GM18867 (cell line): ENCODE data around the gene NFKBIZ.
"Not testable (repeated sequence)": the region's sequence is repeated elsewhere in the genome, so short reads cannot be mapped to it uniquely, and the experiment has no call there.

ENCODE experiments used
- ATAC-seq: cut with Tn5 transposase; IDR thresholded peaks from one replicate; pipeline ENCODE4 v1.9.1; 2021; ENCODE audit warnings: mild to moderate bottlenecking, moderate library complexity; ENCODE audit not compliant: unreplicated experiment

Gene NFKBIZ

DNA sequence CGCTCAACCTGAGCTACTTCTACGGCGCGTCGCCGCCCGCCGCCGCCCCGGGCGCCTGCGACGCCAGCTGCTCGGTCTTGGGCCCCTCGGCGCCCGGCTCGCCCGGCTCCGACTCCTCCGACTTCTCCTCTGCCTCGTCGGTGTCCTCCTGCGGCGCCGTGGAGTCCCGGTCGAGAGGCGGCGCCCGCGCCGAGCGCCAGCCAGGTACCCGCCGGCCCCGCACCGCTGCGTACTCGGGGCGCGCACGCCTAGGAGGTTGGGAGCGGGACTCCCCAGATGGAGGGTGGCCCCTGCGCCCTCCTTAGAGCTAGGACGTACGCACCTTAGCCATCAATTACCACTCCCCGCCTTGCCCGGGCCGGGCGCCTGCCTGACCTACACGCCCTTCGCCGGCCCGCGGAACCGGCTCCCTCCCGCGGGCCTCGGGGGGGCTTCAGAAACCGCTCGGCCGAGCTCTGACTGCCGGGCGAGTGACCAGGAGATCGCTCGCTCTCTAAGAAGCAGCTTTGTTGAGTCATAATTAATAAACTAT is 466 bp downstream of the NFKBIZ start:
- ATAC-seq = peak; percentile 33

DNA sequence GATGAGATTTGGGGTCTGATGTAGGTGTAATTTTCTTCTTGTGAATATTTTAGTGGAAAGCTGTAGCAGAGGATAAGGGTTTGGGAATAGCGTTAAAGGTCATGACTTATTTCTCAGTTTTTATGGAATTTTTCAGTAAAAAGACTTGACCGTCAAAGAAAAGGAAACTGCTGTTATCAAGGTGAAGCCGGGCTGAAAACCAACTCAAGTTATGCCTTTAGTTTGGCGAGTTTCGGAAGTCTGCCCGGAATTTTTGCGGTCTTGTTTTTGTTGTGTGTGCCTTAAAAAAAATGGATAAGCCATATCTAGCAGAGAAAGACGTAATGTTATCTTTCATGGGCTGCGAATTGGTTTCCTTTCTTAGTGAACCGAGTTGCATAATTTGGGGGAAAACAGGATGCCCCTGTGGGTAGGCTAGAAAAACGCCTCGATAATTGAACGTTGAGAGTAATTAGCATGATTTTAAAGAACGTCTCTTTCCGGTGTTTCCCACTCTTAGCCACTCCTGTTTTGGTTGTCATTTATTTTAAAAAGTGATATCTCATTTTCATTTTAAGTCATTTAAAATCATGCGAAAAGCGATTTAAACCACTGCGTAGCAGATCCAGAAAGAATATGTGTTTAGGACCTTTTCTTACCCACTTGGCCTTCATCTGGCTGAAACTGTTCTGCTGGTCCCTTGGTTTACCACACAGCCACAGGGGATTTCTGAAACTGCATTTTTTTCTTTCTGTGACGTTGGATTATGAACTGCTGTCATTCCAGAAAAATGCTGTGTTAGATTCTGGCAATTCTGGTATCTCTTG is 1.1 kb downstream of the NFKBIZ start:
- no peak for ATAC-seq

GRCh38 chr3:101851072-101851770 is 1.9 kb downstream of the NFKBIZ start:
- no peak for ATAC-seq

DNA sequence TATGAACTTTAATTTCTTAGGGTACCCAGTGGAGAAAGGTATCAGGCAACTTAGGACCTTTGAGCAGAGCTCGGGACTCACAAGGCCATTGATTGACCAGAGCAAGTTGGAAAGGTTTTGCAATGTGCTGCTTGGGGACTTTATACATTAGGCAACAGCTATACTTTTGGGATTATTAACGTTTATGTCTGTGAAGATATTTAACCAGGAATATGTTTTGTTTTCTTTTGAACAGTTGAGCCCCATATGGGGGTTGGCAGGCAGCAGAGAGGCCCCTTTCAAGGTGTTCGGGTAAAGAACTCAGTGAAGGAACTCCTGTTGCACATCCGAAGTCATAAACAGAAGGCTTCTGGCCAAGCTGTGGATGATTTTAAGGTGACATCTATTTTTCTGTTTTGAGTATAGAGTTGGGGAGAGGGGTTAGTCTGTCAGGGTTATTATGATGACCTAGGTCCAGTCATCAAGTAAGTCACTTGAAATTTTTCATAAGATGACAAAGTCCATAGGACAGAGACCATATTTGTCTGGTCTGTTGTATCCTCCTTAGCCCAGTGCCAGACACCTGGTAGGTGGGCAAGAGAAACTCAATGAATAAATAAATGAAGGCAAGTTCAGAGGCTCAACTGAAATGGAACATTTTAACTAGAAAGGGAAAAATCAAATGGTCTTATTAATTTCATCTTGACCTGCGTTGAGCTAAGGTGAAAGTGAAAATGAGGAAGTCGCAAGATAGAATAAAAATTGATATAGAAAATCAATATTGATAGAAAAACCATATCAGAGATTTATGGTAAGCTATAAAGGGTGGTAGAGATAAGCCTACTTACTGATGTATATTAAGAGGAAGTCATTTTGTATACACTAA is 2.8 kb downstream of the NFKBIZ start:
- ATAC-seq = no peak

GRCh38 chr3:101852983-101853840 is 3.9 kb downstream of the NFKBIZ start:
- ATAC-seq = no peak

- ATAC-seq = no peak
Measured at GRCh38 chr3:101853982-101854381, 4.7 kb downstream of the NFKBIZ start.

- no peak for ATAC-seq
Measured at GRCh38 chr3:101854608-101855304, 5.4 kb downstream of the NFKBIZ start.

DNA sequence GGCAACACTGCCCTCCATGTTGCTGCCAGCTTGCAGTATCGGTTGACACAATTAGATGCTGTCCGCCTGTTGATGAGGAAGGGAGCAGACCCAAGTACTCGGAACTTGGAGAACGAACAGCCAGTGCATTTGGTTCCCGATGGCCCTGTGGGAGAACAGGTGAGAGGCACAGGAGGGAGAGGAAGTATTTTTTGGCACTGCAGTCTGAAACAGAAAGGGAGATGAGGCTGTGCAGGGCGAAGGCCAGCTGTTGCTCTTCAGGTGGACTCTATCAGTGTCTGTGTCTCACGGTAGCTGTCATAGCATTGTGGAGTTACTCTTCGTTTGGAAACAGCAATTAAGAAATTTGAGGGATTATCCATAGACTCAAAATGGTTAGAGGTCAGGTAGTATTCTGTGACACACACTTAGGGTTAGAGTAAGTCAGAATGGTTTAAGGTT is 8.0 kb downstream of the NFKBIZ start:
- ATAC-seq = no peak

GRCh38 chr3:101858464-101859030 is 9.2 kb downstream of the NFKBIZ start:
- ATAC-seq = no peak

GRCh38 chr3:101859882-101860448 is 10.7 kb downstream of the NFKBIZ start:
- no peak for ATAC-seq

GRCh38 chr3:101861212-101861788 is 12.0 kb downstream of the NFKBIZ start:
- ATAC-seq = peak; percentile 62

DNA sequence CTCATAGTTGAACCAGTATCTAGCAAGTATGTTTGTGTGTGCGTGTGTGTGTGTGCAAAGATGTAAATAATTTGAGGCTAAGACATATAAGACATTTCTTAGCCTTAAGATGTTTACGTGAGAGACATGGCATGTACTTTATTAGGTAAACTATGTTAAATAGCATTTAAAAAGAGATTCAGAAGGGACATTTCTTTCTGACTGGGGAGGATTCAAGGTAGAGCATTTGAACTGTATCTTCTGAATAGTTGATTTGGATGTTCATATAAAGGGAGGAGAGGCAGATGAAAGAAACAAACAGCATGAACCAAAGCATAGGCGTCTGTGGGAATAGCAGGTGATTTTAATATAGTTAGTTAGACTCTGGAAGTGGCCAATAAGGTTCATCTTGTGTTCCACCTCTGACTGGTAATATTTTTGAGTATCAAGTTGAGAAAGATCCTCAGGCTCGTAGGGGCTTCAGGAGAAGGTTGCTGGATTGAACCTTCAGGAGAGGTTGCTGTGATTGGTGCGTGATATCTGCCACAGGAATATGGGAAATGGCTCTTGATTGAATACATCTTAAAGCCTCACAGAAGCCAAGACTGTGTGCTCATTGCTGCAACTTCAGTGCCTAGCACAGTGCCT is 12.6 kb downstream of the NFKBIZ start:
- ATAC-seq = no peak

DNA sequence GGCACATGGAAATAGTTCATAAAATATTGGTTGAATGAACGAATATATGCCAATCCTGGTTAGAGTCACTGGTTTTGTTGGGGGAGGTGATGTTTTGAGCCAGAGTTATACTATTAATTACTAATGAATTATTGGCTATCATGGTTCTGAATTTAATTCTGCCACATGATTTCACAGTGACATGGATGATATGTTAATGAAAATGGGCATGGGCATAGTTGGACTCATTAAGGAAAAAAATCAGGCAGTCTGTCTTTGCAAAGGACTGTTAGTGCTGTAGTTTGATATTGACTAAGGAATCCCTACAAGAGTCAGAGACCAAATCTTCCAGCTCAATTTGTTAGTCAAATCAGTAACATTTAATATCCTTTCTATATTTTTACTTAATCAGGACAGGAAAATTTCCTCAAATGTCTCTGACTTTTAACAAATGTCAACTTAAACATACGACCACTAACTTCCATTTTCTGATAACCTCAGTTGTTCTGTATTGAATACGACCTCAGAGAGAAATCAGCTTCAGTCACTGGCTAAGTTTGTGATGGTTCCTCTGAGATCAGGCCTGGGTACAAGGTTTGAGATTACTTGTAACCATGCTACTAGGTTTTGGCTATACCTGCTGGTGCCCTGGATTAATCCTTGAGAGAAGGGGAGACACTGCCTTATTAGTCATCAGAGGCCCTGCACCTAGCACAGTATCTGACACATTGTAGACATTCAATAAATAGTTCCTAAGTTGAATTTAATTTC is 13.3 kb downstream of the NFKBIZ start:
- no peak for ATAC-seq

GRCh38 chr3:101864926-101865325 is 15.6 kb downstream of the NFKBIZ start:
- not testable (repeated sequence) for ATAC-seq

DNA sequence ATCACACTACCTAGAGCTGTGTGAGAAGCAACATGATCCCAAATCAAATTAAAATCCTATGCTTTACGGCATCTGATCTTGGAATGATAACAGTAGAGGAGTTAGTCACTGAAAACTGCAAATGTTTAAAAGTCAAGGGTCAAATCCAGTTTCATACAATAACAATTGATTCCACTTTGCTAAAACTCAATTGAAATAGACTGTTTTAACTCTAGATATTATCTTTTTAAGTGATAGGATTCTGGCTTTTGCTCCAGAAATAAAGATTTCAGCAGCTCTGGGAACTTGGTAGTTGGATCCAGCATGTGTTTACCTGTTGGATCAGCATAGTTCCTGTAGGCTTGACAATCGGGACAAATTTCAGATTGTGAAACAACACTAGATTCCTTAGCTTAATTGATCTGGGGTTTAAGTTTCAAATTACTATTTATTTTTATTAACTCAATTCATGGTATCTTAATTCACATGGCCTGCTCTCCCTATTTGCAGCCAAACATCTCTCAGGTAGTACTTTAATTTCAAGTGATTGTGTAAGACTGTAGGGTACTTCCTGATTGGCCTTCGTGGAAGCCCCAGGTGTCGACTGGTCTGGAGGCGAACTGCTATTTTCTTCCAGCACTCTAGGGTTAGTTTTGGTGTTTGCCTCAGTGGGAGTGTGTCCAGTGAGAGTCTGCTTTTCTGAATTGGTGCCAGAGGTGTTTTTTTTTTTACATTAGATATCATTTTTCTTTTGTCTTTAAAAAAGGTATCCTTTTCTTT is 16.6 kb downstream of the NFKBIZ start:
- ATAC-seq = no peak

DNA sequence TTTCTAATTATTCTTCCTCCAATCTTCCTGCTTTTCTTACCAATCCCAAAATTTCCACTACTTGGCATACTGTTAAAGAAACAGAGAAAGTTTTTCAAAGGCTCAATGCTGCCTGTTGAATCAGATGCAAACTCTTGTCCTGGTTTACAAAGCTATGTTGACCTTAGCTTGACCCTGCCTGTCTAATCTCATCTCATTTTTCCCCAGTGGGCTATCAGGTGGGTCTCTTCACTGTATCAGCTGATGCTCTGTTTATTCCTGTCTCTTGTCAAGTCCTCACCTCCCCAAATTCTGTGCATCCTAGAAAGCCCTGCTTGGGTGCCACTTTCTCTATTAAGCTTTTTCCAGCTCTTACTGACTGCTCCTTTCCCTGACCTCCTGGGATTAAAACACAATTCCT is 18.2 kb downstream of the NFKBIZ start:
- ATAC-seq = no peak

DNA sequence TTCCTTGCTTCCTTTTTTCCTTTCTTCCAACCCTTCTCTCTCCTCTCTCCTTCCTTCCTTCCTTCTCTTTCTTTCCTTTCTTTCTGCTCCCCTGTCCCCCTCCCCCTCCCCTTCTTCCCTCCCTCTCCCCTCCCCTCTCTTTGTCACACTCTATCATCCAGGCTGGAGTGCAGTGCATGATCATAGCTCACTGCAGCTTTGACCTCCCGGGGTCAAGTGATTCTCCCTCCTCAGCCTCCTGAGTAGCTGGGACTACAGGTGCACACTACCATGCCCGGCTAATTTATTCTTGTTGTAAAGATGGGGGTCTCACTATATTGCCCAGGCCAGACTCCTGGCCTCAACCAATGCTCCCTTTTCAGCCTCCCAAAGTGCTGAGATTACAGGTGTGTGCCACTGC is 18.7 kb downstream of the NFKBIZ start:
- ATAC-seq = no peak
